HL-60 (cell line): ENCODE measurements around the gene RNF167.

Source experiments
- DNase-seq, 2 experiments: peaks; one replicate each; pipeline ENCODE4 v3.0.0-alpha.2; 2010 to 2020; ENCODE audit warnings: low read depth in 1 of 2, low spot score in 1 of 2
- H3K27ac ChIP-seq: fragments of 250-450 bp; sonication (Bioruptor Pico); replicated peaks from 2 replicates; pipeline ENCODE4 v1.5.1; 2020; ENCODE audit warnings: mild to moderate bottlenecking, moderate library complexity
- H3K27me3 ChIP-seq: fragments of 250-450 bp; sonication (Bioruptor Pico); 2 replicates; pipeline ENCODE4 v1.5.1; 2021; ENCODE audit warnings: mild to moderate bottlenecking, moderate library complexity; ENCODE audit not compliant: insufficient read depth, poor library complexity, severe bottlenecking
- H3K4me3 ChIP-seq: replicated peaks from 2 replicates; pipeline ENCODE4 v1.5.1; 2011; ENCODE audit warnings: mild to moderate bottlenecking, control low read depth, low read length; ENCODE audit not compliant: insufficient read depth
- CTCF ChIP-seq: IDR thresholded peaks from one replicate; pipeline ENCODE4 v1.5.1; 2011; ENCODE audit warnings: low read length, control low read depth, inconsistent platforms; ENCODE audit not compliant: insufficient read depth
- GABPA ChIP-seq: IDR thresholded peaks from 2 replicates; pipeline ENCODE4 v1.6.1; 2012; ENCODE audit warnings: low read depth
- POLR2AphosphoS5 ChIP-seq: IDR thresholded peaks from 2 replicates; pipeline ENCODE4 v1.6.1; 2012; ENCODE audit warnings: low read depth
- SPI1 ChIP-seq: IDR thresholded peaks from 2 replicates; pipeline ENCODE4 v1.6.1; 2012; ENCODE audit warnings: low read depth, mild to moderate bottlenecking, borderline replicate concordance
- TF ChIP-seq, protein P1 (sequence below): IDR thresholded peaks from 2 replicates; pipeline ENCODE4 v1.6.1; 2012; ENCODE audit warnings: low read depth; ENCODE audit not compliant: insufficient replicate concordance

Gene RNF167

DNA sequence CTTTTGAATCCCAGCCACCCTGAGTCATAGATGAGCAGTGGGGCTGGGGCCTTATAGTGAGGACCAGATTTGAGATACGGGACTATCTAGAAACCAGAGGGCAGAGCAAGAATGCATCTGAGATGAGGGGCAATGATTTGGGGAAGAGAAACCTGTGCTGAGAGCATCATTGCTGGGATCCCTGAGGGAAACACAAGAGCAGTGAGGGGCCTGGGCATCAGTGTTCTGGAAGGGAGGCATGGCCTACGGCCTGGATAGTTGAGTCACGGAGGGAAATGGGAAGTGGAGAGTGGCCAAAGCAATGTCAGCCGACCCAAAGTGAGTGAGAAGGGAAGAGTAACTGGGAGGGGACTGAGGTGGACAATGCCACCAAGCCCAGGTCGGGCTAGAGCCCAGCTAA lies 42.2 kb downstream of the RNF167 start:
- TF ChIP-seq GABPA = no peak
- no peak for TF ChIP-seq SPI1
- TF ChIP-seq CTCF = no peak
- no peak for TF ChIP-seq POLR2AphosphoS5
- TF ChIP-seq, protein P1, sequence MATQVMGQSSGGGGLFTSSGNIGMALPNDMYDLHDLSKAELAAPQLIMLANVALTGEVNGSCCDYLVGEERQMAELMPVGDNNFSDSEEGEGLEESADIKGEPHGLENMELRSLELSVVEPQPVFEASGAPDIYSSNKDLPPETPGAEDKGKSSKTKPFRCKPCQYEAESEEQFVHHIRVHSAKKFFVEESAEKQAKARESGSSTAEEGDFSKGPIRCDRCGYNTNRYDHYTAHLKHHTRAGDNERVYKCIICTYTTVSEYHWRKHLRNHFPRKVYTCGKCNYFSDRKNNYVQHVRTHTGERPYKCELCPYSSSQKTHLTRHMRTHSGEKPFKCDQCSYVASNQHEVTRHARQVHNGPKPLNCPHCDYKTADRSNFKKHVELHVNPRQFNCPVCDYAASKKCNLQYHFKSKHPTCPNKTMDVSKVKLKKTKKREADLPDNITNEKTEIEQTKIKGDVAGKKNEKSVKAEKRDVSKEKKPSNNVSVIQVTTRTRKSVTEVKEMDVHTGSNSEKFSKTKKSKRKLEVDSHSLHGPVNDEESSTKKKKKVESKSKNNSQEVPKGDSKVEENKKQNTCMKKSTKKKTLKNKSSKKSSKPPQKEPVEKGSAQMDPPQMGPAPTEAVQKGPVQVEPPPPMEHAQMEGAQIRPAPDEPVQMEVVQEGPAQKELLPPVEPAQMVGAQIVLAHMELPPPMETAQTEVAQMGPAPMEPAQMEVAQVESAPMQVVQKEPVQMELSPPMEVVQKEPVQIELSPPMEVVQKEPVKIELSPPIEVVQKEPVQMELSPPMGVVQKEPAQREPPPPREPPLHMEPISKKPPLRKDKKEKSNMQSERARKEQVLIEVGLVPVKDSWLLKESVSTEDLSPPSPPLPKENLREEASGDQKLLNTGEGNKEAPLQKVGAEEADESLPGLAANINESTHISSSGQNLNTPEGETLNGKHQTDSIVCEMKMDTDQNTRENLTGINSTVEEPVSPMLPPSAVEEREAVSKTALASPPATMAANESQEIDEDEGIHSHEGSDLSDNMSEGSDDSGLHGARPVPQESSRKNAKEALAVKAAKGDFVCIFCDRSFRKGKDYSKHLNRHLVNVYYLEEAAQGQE = no peak
- Histone ChIP-seq H3K4me3 (no peak overlapping the region), H3K27me3 (no peaks in the 10 kb centered on the region), H3K27ac (no peak overlapping the region)
- DNase-seq = no peak

DNA sequence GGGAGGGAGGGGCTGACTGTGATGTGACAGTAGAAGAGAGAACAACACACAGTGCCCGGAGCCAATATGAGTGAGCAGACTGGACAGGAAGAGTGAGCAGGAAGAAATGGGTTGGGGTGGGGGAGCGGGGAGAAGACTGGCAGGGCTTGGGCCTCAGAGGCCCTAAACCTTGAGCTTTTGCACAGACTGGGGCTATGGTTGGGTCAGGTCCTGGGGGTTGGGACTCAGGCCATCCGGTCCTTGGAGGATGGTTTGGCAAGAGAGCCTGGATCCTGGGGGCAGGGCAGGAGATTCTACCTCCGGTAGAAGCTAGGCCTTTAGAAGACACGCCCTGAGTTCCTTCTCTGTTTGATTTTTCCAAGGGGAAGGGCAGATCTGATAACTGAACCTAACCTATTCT lies 46.3 kb downstream of the RNF167 start:
- DNase-seq = no peak
- Histone ChIP-seq H3K27ac (no peak overlapping the region; the same call in 1 of the 2 replicates), H3K27me3 (no peaks in the 10 kb centered on the region), H3K4me3 (peak overlapping the region; percentile 69)
- TF ChIP-seq POLR2AphosphoS5 = no peak
- no peak for TF ChIP-seq GABPA
- no peak for TF ChIP-seq CTCF
- no peak for TF ChIP-seq SPI1
- TF ChIP-seq, protein P1 = no peak

- peak within 1 kb of the TSS; percentile 69 for H3K4me3 ChIP-seq
- peak within 1 kb of the TSS; percentile 55 for H3K27ac ChIP-seq
- no peak for TF ChIP-seq CTCF
- TF ChIP-seq, protein P1 = no peak
- TF ChIP-seq SPI1 = no peak
- TF ChIP-seq POLR2AphosphoS5 = no peak
- TF ChIP-seq GABPA = no peak
- DNase-seq = peak; percentile 73 to 79
- H3K27me3 ChIP-seq = no peaks in the 10 kb centered on the region
These were observed 47.1 kb downstream of the RNF167 start, which contains the start of gene CAMTA2 for GRCh38 chr17:4986951-4987766. TSS of gene CAMTA2 (minus strand) at chr17:4987675. CDS start at chr17:4986222, 1,453 bp downstream.
